Calu3 (cell line): ENCODE measurements around the gene XRCC4. TPM values are rescaled to one million over a fixed set of nuclear protein-coding genes. Genes with fewer than 3 reads are reported as not detected.

Source experiments
- BruUV-seq: library from RNA; stranded (reverse); fragments of 400-500 nt; replicated peaks from 2 replicates; lab custom pipeline; 2021; lab: Mats Ljungman, UMichigan
- CTCF ChIA-PET: fragments of 300-600 bp; sonication (Branson Sonifier 250); formaldehyde crosslinking; loops from one replicate; lab custom pipeline; 2022; ENCODE audit warnings: antibody characterized with exemption; lab: Charles Lee
- DNase-seq: peaks from one replicate; pipeline ENCODE4 v3.0.0; 2022
- H3K27ac Mint-ChIP-seq: one replicate; pipeline ENCODE4 v1.8.0; 2022; ENCODE audit warnings: mixed read lengths; ENCODE audit not compliant: unreplicated experiment
- H3K27me3 Mint-ChIP-seq: one replicate; pipeline ENCODE4 v1.8.0; 2022; ENCODE audit warnings: mixed read lengths; ENCODE audit not compliant: unreplicated experiment
- H3K36me3 Mint-ChIP-seq: one replicate; pipeline ENCODE4 v1.8.0; 2022; ENCODE audit warnings: mild to moderate bottlenecking, moderate library complexity, mixed read lengths; ENCODE audit not compliant: insufficient read depth, unreplicated experiment
- H3K4me1 Mint-ChIP-seq: one replicate; pipeline ENCODE4 v1.8.0; 2022; ENCODE audit warnings: mild to moderate bottlenecking, low read depth, mixed read lengths; ENCODE audit not compliant: unreplicated experiment
- H3K4me3 Mint-ChIP-seq: one replicate; pipeline ENCODE4 v1.8.0; 2022; ENCODE audit warnings: mild to moderate bottlenecking, low read depth, moderate library complexity, mixed read lengths; ENCODE audit not compliant: unreplicated experiment
- H3K9me3 Mint-ChIP-seq: one replicate; pipeline ENCODE4 v1.8.0; 2022; ENCODE audit warnings: low read depth, mixed read lengths; ENCODE audit not compliant: unreplicated experiment
- intact Hi-C: fragments of 100-400 bp; cut with micrococcal nuclease; formaldehyde crosslinking; loops from one replicate; pipeline ENCODE4 v1.10.0; 2022; ENCODE audit not compliant: unreplicated experiment
- total RNA-seq: library from RNA; stranded (reverse); gene quantifications from 2 replicates; pipeline ENCODE4 v1.2.3, GENCODE V29; 2022
- TF ChIP-seq, protein P1 (sequence below): fragments of 200-600 bp; IDR thresholded peaks from one replicate; pipeline ENCODE4 v1.8.0; 2022; ENCODE audit warnings: antibody characterized with exemption; ENCODE audit not compliant: unreplicated experiment

The XRCC4 gene
- total RNA-seq, 1 experiment from 2014 or later, result 25.5 TPM

DNA sequence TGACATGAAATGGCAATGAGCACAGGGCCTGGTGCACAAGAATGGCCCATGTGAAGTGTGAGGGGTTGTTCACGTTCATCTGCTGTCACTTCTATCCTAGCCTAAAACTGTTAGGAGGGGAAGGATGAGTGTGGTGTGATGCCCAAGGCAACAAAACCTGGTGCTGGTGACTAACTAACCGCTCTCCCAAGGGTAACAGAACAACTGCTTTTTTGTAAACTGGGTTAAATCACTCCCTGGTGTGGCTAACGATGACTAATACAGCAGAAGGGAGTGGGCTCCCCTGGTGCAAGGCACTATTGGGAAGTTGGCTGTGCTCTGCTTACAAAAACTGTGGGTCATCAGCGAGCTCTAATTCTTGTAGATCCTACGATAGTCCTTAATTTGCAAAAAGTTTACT, 291.0 kb downstream of the XRCC4 start:
- CTCF ChIA-PET, result no interaction called here
- TF ChIP-seq, protein P1, sequence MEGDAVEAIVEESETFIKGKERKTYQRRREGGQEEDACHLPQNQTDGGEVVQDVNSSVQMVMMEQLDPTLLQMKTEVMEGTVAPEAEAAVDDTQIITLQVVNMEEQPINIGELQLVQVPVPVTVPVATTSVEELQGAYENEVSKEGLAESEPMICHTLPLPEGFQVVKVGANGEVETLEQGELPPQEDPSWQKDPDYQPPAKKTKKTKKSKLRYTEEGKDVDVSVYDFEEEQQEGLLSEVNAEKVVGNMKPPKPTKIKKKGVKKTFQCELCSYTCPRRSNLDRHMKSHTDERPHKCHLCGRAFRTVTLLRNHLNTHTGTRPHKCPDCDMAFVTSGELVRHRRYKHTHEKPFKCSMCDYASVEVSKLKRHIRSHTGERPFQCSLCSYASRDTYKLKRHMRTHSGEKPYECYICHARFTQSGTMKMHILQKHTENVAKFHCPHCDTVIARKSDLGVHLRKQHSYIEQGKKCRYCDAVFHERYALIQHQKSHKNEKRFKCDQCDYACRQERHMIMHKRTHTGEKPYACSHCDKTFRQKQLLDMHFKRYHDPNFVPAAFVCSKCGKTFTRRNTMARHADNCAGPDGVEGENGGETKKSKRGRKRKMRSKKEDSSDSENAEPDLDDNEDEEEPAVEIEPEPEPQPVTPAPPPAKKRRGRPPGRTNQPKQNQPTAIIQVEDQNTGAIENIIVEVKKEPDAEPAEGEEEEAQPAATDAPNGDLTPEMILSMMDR, result no peak
- DNase-seq, result no peak
- no peak overlapping the region for H3K27ac Mint-ChIP-seq
- no peaks in the 10 kb centered on the region for H3K36me3 Mint-ChIP-seq
- no TSS peak for BruUV-seq
- no peaks in the 10 kb centered on the region for H3K4me1 Mint-ChIP-seq
- intact Hi-C loops, result no loop called here
- H3K9me3 Mint-ChIP-seq, result no peaks in the 10 kb centered on the region
- no peak overlapping the region for H3K4me3 Mint-ChIP-seq
- H3K27me3 Mint-ChIP-seq, result no peaks in the 10 kb centered on the region

DNA sequence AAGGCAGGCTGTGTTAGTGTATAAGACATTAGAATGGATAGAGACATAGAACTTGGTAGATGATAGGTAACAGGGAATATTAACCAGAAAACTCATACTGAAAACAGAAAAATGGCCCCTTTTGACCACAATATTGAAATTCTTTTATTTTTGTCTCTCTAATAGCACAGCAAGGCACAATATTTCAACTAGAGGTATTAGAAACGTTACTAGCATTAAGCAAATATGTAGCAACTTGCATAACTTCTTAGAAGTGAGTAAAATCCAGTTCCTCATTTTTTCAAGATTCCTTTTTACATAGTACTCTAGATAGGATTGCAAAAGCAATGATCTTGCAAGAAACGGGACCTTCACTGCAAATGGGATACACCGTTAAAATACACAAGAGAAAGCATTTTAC, 291.5 kb downstream of the XRCC4 start:
- CTCF ChIA-PET, result no interaction called here
- no peaks in the 10 kb centered on the region for H3K36me3 Mint-ChIP-seq
- H3K9me3 Mint-ChIP-seq, result no peaks in the 10 kb centered on the region
- TF ChIP-seq, protein P1, result no peak
- H3K27me3 Mint-ChIP-seq, result no peaks in the 10 kb centered on the region
- H3K27ac Mint-ChIP-seq, result no peak overlapping the region
- H3K4me1 Mint-ChIP-seq, result no peaks in the 10 kb centered on the region
- intact Hi-C loops, result no loop called here
- no peak for DNase-seq
- H3K4me3 Mint-ChIP-seq, result no peak overlapping the region
- BruUV-seq, result no TSS peak

DNA sequence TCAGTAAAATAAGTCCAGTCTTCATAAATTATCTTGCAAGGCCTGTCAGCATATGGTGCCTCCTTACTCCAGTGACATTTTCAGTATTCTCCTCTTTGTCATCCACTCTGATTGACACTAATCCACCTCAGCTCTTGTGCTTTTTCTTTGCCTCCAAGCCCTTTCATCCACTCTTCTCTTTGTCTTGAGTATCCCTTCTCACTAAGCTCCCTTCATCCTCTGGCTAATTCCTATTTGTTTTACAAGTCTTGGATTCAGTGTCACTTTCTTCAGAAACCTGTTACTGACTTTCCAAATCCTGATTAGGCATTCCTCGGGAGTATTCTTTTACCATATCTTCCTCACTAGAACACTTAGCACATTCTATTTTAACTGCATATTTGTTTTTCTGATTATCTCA, 293.6 kb downstream of the XRCC4 start:
- CTCF ChIA-PET, result no interaction called here
- Mint-ChIP-seq H3K36me3 (no peaks in the 10 kb centered on the region), H3K27me3 (no peaks in the 10 kb centered on the region), H3K9me3 (no peaks in the 10 kb centered on the region), H3K4me3 (no peak overlapping the region), H3K4me1 (no peaks in the 10 kb centered on the region), H3K27ac (no peak overlapping the region)
- TF ChIP-seq, protein P1, result no peak
- BruUV-seq, result no TSS peak
- DNase-seq, result no peak
- intact Hi-C loops, result no loop called here

DNA sequence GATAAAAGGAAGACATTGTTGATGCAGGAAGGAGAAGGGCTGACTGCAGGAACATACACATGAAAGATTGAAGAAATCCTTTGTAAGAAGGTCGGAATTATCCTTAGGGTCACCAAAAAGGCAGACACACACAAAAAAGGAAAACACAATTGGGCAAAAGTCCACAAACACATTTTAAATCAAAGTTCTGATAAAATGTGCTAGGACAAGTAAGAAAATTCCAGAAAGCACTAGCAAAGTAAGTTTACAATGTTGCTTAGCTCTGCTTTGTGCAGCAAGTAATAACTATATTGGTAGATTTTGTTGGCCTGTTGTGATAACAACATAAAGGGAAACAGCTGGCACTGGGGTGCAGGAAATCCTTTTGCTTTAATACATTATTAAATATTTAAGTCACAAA, 294.4 kb downstream of the XRCC4 start:
- BruUV-seq, result no TSS peak
- CTCF ChIA-PET, result no interaction called here
- H3K27me3 Mint-ChIP-seq, result no peaks in the 10 kb centered on the region
- no peak for DNase-seq
- TF ChIP-seq, protein P1, result no peak
- H3K9me3 Mint-ChIP-seq, result no peaks in the 10 kb centered on the region
- intact Hi-C loops, result no loop called here
- H3K27ac Mint-ChIP-seq, result no peak overlapping the region
- H3K36me3 Mint-ChIP-seq, result no peaks in the 10 kb centered on the region
- H3K4me1 Mint-ChIP-seq, result no peaks in the 10 kb centered on the region
- no peak overlapping the region for H3K4me3 Mint-ChIP-seq
